ENCODE measurements around the gene FBXO3.
"Not testable (repeated sequence)": the region's sequence is repeated elsewhere in the genome, so short reads cannot be mapped to it uniquely, and the experiment has no call there.

FBXO3 gene

GRCh38 chr11:33773987-33774735 is at the start of gene FBXO3:
Gene FBXO3 (minus strand): TSS chr11:33774520. CDS start chr11:33774497, 23 bp downstream.
- H4K20me1 ChIP-seq = peaks cover 7 to 40% (median 28%) of the 10 kb centered on the region in 11 experiments; a peak in 19 of 22 replicates
- no peaks in the 10 kb centered on the region for H3K9me3 ChIP-seq (replicated peaks in 1 of 11)
- H3K9ac ChIP-seq = peak within 1 kb of the TSS; percentile 75 to 88 (median 82)
- peaks cover 10 to 21% (median 17%) of the 10 kb centered on the region in 11 experiments for H3K27me3 ChIP-seq
- peak within 1 kb of the TSS; percentile 92 to 99 (median 97) for H3K4me2 ChIP-seq
- peaks cover 20 to 35% (median 26%) of the 10 kb centered on the region in 10 experiments for H3K4me1 ChIP-seq
- TF ChIP-seq Cebpa-rat (IDR thresholded peaks at IDR 0.05) = no peak
- H3K4me3 ChIP-seq = peak within 1 kb of the TSS; percentile 83 to 100 (median 96)
- peaks cover 13 to 16% (median 15%) of the 10 kb centered on the region in 11 experiments; a peak in 19 of 22 replicates for H3K36me3 ChIP-seq
- peak within 1 kb of the TSS; percentile 44 to 74 (median 71); a peak in 21 of 22 replicates for H3K27ac ChIP-seq

GRCh38 chr11:33822981-33823380 is 48.7 kb upstream of the FBXO3 start:
- not testable (repeated sequence) for H3K4me3 ChIP-seq; H3K27ac ChIP-seq; H3K4me1 ChIP-seq; H3K4me2 ChIP-seq; H3K9ac ChIP-seq; H4K20me1 ChIP-seq; H3K9me3 ChIP-seq (replicated peaks in 1 of 11); H3K36me3 ChIP-seq; H3K27me3 ChIP-seq

GRCh38 chr11:33819278-33820035 is 45.1 kb upstream of the FBXO3 start:
- no peak overlapping the region for H3K27ac ChIP-seq
- no peak overlapping the region for H3K4me3 ChIP-seq
- H3K4me2 ChIP-seq = no peak overlapping the region
- 0 out of 22 replicates have a peak, but pooled peaks cover 0 to 5% (median 0%) of the 10 kb centered on the region in 11 experiments for H3K9me3 ChIP-seq (replicated peaks in 1 of 11)
- H3K27me3 ChIP-seq = no peaks in the 10 kb centered on the region; a peak in 1 of 22 replicates
- H3K36me3 ChIP-seq = no peaks in the 10 kb centered on the region
- H4K20me1 ChIP-seq = no peaks in the 10 kb centered on the region
- peaks cover 0 to 7% (median 0%) of the 10 kb centered on the region in 10 experiments; a peak in 2 of 20 replicates for H3K4me1 ChIP-seq
- no peak overlapping the region for H3K9ac ChIP-seq
- TF ChIP-seq Cebpa-rat (IDR thresholded peaks at IDR 0.05) = no peak

- no peak overlapping the region for H3K4me2 ChIP-seq
- TF ChIP-seq Cebpa-rat (IDR thresholded peaks at IDR 0.05) = no peak
- H3K36me3 ChIP-seq = no peaks in the 10 kb centered on the region
- no peaks in the 10 kb centered on the region; a peak in 1 of 20 replicates for H3K4me1 ChIP-seq
- H3K27me3 ChIP-seq = peaks cover 0 to 5% (median 0%) of the 10 kb centered on the region in 11 experiments; a peak in 5 of 22 replicates
- no peaks in the 10 kb centered on the region for H3K9me3 ChIP-seq (replicated peaks in 1 of 11)
- H4K20me1 ChIP-seq = no peaks in the 10 kb centered on the region
- no peak overlapping the region for H3K27ac ChIP-seq
- H3K9ac ChIP-seq = no peak overlapping the region
- H3K4me3 ChIP-seq = no peak overlapping the region
These were observed 34.0 kb upstream of the FBXO3 start for GRCh38 chr11:33808228-33808828.

- no peak overlapping the region for H3K27ac ChIP-seq
- H3K4me2 ChIP-seq = no peak overlapping the region
- no peaks in the 10 kb centered on the region for H4K20me1 ChIP-seq
- peaks cover 4 to 18% (median 13%) of the 10 kb centered on the region in 10 experiments; a peak in 13 of 20 replicates for H3K4me1 ChIP-seq
- H3K4me3 ChIP-seq = no peak overlapping the region
- H3K9me3 ChIP-seq (replicated peaks in 1 of 11) = no peaks in the 10 kb centered on the region
- peaks cover 25 to 33% (median 27%) of the 10 kb centered on the region in 11 experiments for H3K27me3 ChIP-seq
- no peaks in the 10 kb centered on the region for H3K36me3 ChIP-seq
- no peak overlapping the region for H3K9ac ChIP-seq
- no peak for TF ChIP-seq Cebpa-rat (IDR thresholded peaks at IDR 0.05)
These were observed 30.2 kb upstream of the FBXO3 start for GRCh38 chr11:33804471-33804870.

GRCh38 chr11:33802194-33802950 is 28.1 kb upstream of the FBXO3 start:
- TF ChIP-seq Cebpa-rat (IDR thresholded peaks at IDR 0.05) = no peak
- no peak overlapping the region for H3K27ac ChIP-seq
- H3K4me3 ChIP-seq = no peak overlapping the region

GRCh38 chr11:33801821-33802193 is 27.5 kb upstream of the FBXO3 start:
- H3K4me1 ChIP-seq = peaks cover 4 to 27% (median 17%) of the 10 kb centered on the region in 10 experiments; a peak in 19 of 20 replicates
- H3K27me3 ChIP-seq = peaks cover 25 to 33% (median 27%) of the 10 kb centered on the region in 11 experiments
- no peak overlapping the region for H3K4me3 ChIP-seq
- H3K36me3 ChIP-seq = no peaks in the 10 kb centered on the region
- no peaks in the 10 kb centered on the region for H4K20me1 ChIP-seq
- H3K27ac ChIP-seq = no peak overlapping the region
- H3K9me3 ChIP-seq (replicated peaks in 1 of 11) = peaks cover 0 to 10% (median 7%) of the 10 kb centered on the region in 11 experiments; a peak in 9 of 22 replicates
- H3K9ac ChIP-seq = no peak overlapping the region
- TF ChIP-seq Cebpa-rat (IDR thresholded peaks at IDR 0.05) = no peak
- H3K4me2 ChIP-seq = peak overlapping the region in 3 of 11 experiments; percentile 21 to 43 (median 42); a peak in 3 of 22 replicates

More at GRCh38 chr11:33802194-33802950, 28.1 kb upstream of the FBXO3 start:
- Histone ChIP-seq H3K27me3 (peaks cover 25 to 33% (median 27%) of the 10 kb centered on the region in 11 experiments), H3K4me2 (peak overlapping the region in 7 of 11 experiments; percentile 0 to 50 (median 21); a peak in 6 of 22 replicates), H4K20me1 (no peaks in the 10 kb centered on the region), H3K36me3 (no peaks in the 10 kb centered on the region), H3K4me1 (peaks cover 4 to 27% (median 17%) of the 10 kb centered on the region in 10 experiments; a peak in 19 of 20 replicates), H3K9me3 (replicated peaks in 1 of 11) (peaks cover 0 to 8% (median 2%) of the 10 kb centered on the region in 11 experiments; a peak in 8 of 22 replicates), H3K9ac (no peak overlapping the region)

GRCh38 chr11:33797879-33798278 is 23.6 kb upstream of the FBXO3 start:
- no peak overlapping the region for H3K9ac ChIP-seq
- H3K27me3 ChIP-seq = peaks cover 19 to 29% (median 23%) of the 10 kb centered on the region in 11 experiments
- H3K36me3 ChIP-seq = no peaks in the 10 kb centered on the region
- H3K4me3 ChIP-seq = no peak overlapping the region
- H3K9me3 ChIP-seq (replicated peaks in 1 of 11) = peaks cover 9 to 29% (median 20%) of the 10 kb centered on the region in 11 experiments
- H3K4me1 ChIP-seq = peaks cover 4 to 27% (median 17%) of the 10 kb centered on the region in 10 experiments; a peak in 19 of 20 replicates
- no peaks in the 10 kb centered on the region for H4K20me1 ChIP-seq
- TF ChIP-seq Cebpa-rat (IDR thresholded peaks at IDR 0.05) = no peak
- peak overlapping the region in 7 of 11 experiments; percentile 19 to 69 (median 31); a peak in 10 of 22 replicates for H3K4me2 ChIP-seq
- H3K27ac ChIP-seq = no peak overlapping the region

Data from BLaER1 treated with 17β-estradiol and CSF1 and Interleukin-3, amounts not matched to agents 10 nM and 100 nM (cell line).